GM12891 (cell line): Measurements from ENCODE around the gene ADARB1.

Experiments
- POLR2A ChIP-seq: IDR thresholded peaks from 2 replicates; pipeline ENCODE4 v1.6.1; 2011; ENCODE audit warnings: low read depth, low read length, control low read depth
- POLR2AphosphoS5 ChIP-seq: IDR thresholded peaks from 2 replicates; pipeline ENCODE4 v1.6.1; 2011; ENCODE audit warnings: low read depth, low read length, control low read depth
- POU2F2 ChIP-seq: IDR thresholded peaks from 2 replicates; pipeline ENCODE4 v1.6.1; 2011; ENCODE audit warnings: low read depth, mild to moderate bottlenecking, control low read depth, low read length, moderate library complexity
- SPI1 ChIP-seq: IDR thresholded peaks from 2 replicates; pipeline ENCODE4 v1.6.1; 2011; ENCODE audit warnings: low read depth, low read length, control low read depth
- TAF1 ChIP-seq: IDR thresholded peaks from 2 replicates; pipeline ENCODE4 v1.6.1; 2011; ENCODE audit warnings: low read depth, low read length, control low read depth

DNA sequence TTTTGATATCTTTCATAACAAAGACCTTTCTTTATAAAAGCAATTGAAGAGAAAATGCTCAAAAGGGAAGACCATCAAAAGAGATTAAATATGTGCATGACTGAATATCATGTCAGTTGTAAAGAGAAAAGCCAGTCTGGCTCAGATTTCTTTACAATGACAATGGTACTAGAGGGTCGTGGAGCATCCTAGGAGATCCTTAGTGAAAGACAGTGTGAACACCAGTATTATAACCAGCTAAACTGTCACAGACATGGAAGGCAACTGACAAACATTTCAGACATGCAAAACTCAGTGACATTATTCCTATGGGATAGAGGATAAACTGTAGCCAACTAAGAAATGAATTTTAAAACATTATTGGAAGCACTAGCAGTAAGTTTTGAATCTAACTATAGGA lies 27.1 kb upstream of the ADARB1 start:
- no peak for TF ChIP-seq POLR2AphosphoS5
- TF ChIP-seq POLR2A, result no peak
- TF ChIP-seq TAF1, result no peak
- no peak for TF ChIP-seq POU2F2
- no peak for TF ChIP-seq SPI1
